ENCODE measurements around the gene RORB.

RORB gene

DNA sequence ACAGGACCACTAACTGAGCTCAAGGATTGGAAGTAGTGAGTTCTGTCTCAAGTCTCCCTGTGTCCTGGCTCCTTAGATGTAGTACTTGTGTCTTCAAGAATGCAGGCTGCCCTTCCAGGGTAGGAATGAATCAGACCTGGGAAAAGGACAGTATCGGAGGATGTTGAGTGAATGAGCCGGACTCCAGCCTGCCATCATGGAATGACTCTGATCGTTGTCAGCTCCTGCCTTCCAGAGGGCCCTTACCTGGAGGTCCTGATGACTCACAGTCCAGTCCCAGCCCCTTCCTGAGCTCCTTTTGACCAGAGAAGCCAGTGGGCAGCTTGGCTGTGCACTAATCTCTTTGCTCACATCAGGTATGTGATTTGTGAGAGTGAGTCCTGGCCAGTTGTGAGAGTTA lies 229.4 kb downstream of the RORB start:
- Histone ChIP-seq H3K36me3 (ENCODE audit: control insufficient read depth, insufficient read depth, low read length) (no peaks in the 10 kb centered on the region), H3K9me3 (ENCODE audit: control insufficient read depth, insufficient read depth, low read length) (no peaks in the 10 kb centered on the region), H3K4me3 (ENCODE audit: low read depth, low read length) (no peak overlapping the region), H3K27me3 (ENCODE audit: control insufficient read depth, insufficient read depth, low read length) (no peaks in the 10 kb centered on the region), H3K4me1 (ENCODE audit: control insufficient read depth, insufficient read depth, low read length) (peaks cover 15% of the 10 kb centered on the region), H3K9ac (ENCODE audit: low read depth, low read length) (no peak overlapping the region)

DNA sequence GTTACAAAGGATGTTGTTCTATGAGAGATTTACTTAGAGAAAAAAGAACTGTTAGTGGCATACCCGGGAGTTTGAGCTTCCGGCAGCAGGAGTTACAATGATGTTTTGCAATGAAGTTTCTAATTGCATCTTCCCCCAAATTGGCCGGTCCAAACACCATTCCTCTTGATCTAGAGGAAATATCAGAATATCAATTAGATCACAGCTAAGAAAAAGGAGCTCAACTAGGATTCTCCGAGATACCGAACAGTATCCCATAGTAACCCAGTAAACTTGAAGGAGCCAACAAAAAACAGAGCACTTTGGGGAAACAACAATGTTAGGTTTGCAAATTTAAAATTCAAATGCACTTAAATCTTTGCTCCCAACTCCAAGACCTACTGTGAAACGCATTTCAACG lies 231.0 kb downstream of the RORB start:
- Histone ChIP-seq H3K4me3 (ENCODE audit: low read depth, low read length) (no peak overlapping the region), H3K36me3 (ENCODE audit: control insufficient read depth, insufficient read depth, low read length) (no peaks in the 10 kb centered on the region), H3K4me1 (ENCODE audit: control insufficient read depth, insufficient read depth, low read length) (peaks cover 15% of the 10 kb centered on the region), H3K27me3 (ENCODE audit: control insufficient read depth, insufficient read depth, low read length) (no peaks in the 10 kb centered on the region), H3K9ac (ENCODE audit: low read depth, low read length) (no peak overlapping the region), H3K9me3 (ENCODE audit: control insufficient read depth, insufficient read depth, low read length) (no peaks in the 10 kb centered on the region)

DNA sequence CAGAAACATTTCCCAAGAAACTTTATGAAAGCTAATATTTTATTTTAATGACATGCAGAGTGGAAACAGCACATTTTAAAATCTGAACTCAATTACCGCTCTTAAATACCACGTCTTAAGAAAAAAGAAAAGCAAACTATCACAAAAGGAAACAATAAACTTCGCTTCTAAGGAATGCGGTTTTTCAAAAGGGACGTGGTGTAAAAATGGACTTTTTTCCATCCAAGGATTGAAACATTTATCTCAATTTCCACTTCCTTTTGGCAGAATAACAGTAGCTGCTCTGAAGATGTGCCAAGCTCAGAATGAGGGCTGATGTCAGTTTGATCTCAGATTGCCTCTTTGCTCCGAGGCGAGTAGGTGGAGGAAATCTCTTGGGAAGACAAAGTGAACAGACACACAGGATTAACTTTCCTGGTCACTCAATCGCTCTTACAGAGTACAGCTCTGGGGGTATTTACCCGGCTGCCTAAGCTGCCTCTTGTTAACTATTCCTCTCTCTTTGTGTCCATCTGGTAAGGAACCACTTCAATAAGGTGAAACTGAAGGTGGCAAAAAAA lies 232.1 kb downstream of the RORB start:
- no peak overlapping the region for H3K9ac ChIP-seq (ENCODE audit: low read depth, low read length)
- no peaks in the 10 kb centered on the region for H3K36me3 ChIP-seq (ENCODE audit: control insufficient read depth, insufficient read depth, low read length)
- H3K27me3 ChIP-seq (ENCODE audit: control insufficient read depth, insufficient read depth, low read length): no peaks in the 10 kb centered on the region
- H3K4me1 ChIP-seq (ENCODE audit: control insufficient read depth, insufficient read depth, low read length): peaks cover 15% of the 10 kb centered on the region
- H3K4me3 ChIP-seq (ENCODE audit: low read depth, low read length): no peak overlapping the region
- no peaks in the 10 kb centered on the region for H3K9me3 ChIP-seq (ENCODE audit: control insufficient read depth, insufficient read depth, low read length)

DNA sequence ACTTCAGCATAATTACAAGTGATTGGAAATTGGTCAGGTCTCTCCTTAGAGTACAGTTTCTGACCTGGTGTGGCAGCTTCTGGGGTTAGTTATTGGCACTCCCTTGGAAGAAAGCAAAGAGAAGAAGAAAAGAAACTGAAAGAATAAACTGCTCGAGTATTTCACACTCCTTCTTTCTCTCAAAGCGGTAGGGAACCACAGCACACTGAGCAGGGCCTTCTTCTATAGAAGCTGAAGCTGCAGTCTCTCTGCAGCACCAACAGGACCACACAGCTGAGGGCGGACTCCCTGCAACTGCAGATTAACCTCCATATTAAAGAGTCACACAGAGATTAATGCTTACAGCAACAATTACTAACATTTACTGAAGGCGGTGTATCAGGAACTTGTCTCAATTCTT lies 238.6 kb downstream of the RORB start:
- H3K4me3 ChIP-seq (ENCODE audit: low read depth, low read length): no peak overlapping the region
- no peaks in the 10 kb centered on the region for H3K4me1 ChIP-seq (ENCODE audit: control insufficient read depth, insufficient read depth, low read length)
- H3K36me3 ChIP-seq (ENCODE audit: control insufficient read depth, insufficient read depth, low read length): no peaks in the 10 kb centered on the region
- H3K9me3 ChIP-seq (ENCODE audit: control insufficient read depth, insufficient read depth, low read length): no peaks in the 10 kb centered on the region
- H3K9ac ChIP-seq (ENCODE audit: low read depth, low read length): no peak overlapping the region
- H3K27me3 ChIP-seq (ENCODE audit: control insufficient read depth, insufficient read depth, low read length): no peaks in the 10 kb centered on the region

DNA sequence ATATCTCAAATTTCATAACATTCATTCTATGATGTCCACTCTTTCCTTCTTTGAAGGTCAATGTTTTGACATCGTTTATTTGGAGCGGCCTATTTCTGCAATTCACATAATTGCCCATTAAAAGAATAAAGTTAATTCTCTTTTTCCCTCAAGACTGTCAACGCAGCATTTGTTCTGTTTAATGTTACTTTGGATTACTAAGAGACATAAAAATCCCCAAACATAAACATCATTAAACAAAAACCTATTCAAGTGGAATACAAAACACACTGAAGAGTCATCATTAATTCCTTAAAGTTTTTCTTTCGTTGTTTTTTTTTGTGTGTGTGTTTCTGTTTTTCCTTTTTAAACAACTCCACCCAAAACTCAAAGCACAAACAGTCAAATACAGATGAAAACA lies 239.5 kb downstream of the RORB start:
- Histone ChIP-seq H3K27me3 (ENCODE audit: control insufficient read depth, insufficient read depth, low read length) (no peaks in the 10 kb centered on the region), H3K4me3 (ENCODE audit: low read depth, low read length) (no peak overlapping the region), H3K4me1 (ENCODE audit: control insufficient read depth, insufficient read depth, low read length) (no peaks in the 10 kb centered on the region), H3K9ac (ENCODE audit: low read depth, low read length) (no peak overlapping the region), H3K9me3 (ENCODE audit: control insufficient read depth, insufficient read depth, low read length) (no peaks in the 10 kb centered on the region), H3K36me3 (ENCODE audit: control insufficient read depth, insufficient read depth, low read length) (no peaks in the 10 kb centered on the region)

DNA sequence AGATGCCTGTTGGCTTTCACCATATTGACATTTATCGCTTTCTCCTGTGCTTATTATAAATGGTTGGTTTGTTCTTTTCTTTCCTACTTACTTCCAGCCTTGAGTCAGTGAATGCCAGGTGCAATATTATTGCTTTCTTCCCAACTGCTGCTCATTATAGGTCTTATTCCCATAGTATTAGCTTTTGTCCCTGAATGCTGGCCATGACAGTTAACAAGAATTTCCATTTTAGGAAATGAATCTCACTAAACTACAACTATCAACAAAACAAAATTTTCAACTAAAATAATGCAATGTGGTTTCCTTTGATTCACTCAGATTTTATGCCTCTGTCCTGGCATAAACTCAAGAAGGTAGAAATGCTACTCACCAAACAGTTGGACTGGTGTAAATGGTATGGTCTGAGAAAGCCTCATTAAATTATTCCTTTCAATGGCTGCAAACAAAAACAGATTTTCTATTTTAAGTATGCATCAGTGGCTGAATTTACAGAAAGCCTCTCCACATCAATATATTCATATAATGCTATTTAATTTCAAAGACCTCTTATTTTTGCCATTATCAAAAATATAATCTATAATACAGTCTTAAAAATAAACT lies 245.2 kb downstream of the RORB start:
- Histone ChIP-seq H3K4me1 (ENCODE audit: control insufficient read depth, insufficient read depth, low read length) (no peaks in the 10 kb centered on the region), H3K36me3 (ENCODE audit: control insufficient read depth, insufficient read depth, low read length) (no peaks in the 10 kb centered on the region), H3K27me3 (ENCODE audit: control insufficient read depth, insufficient read depth, low read length) (no peaks in the 10 kb centered on the region), H3K9ac (ENCODE audit: low read depth, low read length) (no peak overlapping the region), H3K9me3 (ENCODE audit: control insufficient read depth, insufficient read depth, low read length) (no peaks in the 10 kb centered on the region), H3K4me3 (ENCODE audit: low read depth, low read length) (no peak overlapping the region)
